Posterior cingulate gyrus (tissue), 11 donors: ENCODE data around the gene RIN3.

Source experiments
- DNase-seq, 10 donors: peaks; one replicate each; pipeline versions ENCODE4 v3.0.0 to v3.0.0-alpha.2; 2020 to 2021; ENCODE audit warnings: mixed read lengths in 3 of 10
- intact Hi-C: fragments of 100-400 bp; cut with DNase I; formaldehyde crosslinking; loops from one replicate; pipeline ENCODE4 v1.15.1; 2023

RIN3 gene, protein sequence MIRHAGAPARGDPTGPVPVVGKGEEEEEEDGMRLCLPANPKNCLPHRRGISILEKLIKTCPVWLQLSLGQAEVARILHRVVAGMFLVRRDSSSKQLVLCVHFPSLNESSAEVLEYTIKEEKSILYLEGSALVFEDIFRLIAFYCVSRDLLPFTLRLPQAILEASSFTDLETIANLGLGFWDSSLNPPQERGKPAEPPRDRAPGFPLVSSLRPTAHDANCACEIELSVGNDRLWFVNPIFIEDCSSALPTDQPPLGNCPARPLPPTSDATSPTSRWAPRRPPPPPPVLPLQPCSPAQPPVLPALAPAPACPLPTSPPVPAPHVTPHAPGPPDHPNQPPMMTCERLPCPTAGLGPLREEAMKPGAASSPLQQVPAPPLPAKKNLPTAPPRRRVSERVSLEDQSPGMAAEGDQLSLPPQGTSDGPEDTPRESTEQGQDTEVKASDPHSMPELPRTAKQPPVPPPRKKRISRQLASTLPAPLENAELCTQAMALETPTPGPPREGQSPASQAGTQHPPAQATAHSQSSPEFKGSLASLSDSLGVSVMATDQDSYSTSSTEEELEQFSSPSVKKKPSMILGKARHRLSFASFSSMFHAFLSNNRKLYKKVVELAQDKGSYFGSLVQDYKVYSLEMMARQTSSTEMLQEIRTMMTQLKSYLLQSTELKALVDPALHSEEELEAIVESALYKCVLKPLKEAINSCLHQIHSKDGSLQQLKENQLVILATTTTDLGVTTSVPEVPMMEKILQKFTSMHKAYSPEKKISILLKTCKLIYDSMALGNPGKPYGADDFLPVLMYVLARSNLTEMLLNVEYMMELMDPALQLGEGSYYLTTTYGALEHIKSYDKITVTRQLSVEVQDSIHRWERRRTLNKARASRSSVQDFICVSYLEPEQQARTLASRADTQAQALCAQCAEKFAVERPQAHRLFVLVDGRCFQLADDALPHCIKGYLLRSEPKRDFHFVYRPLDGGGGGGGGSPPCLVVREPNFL

DNA sequence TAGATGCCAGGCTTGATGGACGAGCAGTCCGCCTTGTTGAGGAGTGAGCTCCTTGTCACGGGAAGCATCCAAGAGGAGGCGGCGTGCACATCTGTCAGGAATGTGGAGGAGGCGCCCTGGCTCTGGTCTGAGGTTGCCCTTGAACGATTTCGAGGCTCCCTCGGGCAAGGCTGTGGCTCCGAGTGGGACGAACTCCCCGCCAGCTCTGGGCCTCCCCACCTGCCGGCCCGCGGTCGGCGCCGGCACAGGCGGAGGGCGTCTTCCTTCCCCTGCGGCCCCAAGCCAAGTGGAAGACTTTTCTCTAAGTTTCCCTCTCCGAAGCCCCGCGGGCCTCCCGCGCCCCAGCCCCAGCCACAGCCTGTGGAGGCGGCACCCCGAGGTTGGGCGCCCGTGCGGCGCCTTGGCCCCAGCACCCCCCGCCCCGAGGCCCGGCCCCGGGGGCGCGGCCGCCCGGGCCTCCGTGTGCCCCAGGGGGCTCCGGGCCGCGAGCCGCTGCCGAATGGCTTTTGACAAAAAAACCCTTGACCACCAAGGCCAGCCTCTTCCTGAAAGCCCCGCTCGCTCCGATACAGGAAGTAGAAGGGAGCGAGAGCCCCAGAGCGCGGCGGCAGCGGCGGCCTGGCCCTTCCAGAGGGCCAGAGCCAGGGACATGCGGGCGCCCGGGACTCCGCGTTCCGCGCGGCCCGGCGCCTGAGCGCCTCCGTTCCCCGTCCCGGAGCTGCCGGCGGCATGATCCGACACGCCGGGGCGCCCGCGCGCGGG, at the start of gene RIN3:
RIN3 (plus strand) TSS at position 578 of the 762 bp plus-strand sequence; CDS start at position 730, 152 bp downstream.
- intact Hi-C loops: no loop called here

DNA sequence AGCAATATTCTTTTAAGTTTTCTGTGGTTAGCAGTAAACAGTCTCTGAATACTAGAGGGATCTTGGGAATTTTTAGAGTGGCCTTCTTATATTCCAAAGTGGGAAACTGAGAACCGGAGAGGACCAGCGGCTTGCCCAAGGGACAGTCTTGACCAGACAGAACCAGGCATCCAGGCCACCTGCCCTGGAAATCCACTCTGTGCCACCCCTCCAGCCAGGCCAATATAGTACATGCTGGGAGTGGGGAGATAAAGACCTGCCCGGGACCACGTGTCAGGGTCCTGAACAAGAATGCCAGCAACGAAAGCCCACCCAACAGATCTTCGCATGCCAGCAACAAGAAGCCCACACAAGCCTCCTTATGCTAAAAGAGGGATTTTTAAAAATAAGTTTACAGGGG, 49.4 kb upstream of the RIN3 start:
- DNase-seq: peak in 1 of 10 donors; percentile 28
- intact Hi-C loops: no loop called here

More for the DNA sequence above, at the start of gene RIN3:
- DNase-seq: peak in 3 of 10 donors; percentile 73 to 82 (median 79)

DNA sequence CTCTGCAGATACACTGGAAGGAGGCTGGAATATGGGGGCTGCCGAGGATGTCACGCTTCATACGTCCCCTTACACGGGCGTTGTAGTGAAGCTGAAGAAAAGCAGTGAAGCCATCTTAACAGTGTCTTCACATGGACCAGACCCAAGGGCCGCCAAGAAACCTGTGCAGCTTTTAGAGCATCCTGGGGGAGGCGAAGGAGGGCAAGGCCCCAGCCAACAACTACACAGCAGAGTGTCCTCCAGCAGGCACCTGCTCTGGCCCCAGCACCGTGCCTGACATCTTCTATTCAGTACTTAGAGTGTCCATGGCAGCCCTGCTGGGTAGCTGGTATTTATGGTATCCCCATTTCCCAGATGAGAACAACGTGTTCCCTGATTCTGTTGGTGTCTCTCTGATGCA, 48.9 kb upstream of the RIN3 start:
- intact Hi-C loops: no loop called here
- peak in 1 of 10 donors; percentile 63 for DNase-seq

DNA sequence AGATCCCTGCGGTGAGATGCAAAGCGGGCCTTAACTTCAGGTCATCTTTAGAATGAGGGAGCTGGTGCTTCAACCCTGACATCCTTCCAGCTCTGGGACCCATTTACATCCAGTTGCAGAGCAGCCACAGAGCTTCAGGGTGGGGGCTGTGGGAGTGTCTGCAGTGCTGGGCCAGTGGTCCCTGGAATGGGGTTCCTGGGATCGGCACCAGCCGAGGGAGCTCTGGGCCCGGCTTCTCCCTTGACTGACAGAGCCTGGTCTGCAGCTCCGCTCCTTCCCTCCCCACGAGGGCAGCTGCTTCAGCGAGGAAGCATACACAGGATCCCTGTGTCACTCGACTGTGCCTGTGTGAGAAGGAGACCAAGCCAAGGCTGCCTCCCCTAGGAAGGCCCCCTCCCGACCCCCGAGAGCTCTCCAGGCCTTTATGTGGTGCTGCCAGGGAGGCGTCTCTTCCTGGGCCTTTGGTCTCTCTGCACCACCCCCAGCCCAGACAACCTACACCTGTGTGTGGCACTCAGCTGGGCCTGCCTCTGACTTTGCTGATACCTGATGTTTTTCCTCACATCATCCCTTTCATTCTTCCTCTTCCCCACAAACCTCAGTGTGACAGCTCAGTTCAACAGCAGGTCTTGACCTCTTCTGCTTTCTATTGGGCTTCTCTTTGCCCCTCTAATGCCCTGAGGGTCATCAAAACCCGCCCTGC, 48.1 kb upstream of the RIN3 start:
- intact Hi-C loops: no loop called here
- DNase-seq: peak in 1 of 10 donors; percentile 49

DNA sequence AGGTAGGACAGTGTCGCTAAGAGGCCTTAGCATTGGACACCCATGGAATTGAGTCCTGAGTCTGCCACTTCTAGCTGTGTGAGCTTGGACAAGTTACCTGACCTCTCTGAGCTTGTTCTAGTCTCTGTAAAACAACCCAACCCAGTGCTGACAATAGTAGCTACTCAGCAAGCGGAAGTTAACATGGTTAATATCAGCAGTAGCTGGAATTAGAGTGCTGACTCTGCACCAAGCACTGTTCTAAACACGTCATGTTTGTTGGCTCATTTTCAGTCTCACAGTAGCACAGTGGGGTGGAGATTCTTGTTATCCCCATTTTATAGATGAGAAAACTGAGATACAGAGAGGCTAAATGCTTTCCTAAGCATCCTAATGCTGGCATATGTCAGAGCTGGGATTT, 47.5 kb upstream of the RIN3 start:
- peak in 1 of 10 donors; percentile 27 for DNase-seq
- intact Hi-C loops: no loop called here

DNA sequence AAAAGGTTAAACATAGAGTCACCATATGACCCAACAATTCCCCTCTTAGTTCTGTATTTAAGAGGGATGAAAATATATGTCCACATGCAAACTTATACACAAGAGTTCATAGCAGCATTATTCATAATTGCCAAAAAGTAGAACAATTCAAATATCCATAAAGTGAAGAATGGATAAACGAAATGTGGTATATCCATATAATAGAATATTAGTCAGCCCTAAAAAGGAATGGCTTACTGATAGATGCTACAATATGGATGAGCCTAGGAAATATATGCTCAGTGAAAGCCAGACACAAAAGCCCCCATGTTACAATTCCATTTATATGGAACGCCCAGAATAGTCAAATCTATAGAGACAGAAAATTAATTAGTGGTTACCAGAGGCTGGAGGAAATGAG, 44.1 kb upstream of the RIN3 start:
- no peak for DNase-seq
- intact Hi-C loops: no loop called here

DNA sequence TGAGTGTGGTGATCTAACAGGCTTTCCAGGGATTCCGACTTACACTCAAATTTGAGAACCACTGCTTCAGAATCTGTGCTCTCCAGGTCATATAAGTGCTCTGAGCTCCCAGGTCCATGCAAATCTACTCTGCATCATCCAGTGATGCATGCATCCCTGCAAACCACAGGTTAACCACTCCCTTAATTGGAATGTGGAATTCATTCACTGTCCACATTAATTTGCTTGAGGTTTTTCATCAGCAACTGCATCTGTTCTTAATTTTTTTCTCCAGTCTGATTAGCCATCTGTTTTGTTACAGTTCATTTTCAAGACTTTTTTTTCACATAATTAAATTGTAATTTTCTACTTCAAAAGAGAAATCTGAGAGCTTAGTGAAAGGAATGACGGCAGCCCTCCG, 43.4 kb upstream of the RIN3 start:
- intact Hi-C loops: no loop called here
- DNase-seq: no peak

DNA sequence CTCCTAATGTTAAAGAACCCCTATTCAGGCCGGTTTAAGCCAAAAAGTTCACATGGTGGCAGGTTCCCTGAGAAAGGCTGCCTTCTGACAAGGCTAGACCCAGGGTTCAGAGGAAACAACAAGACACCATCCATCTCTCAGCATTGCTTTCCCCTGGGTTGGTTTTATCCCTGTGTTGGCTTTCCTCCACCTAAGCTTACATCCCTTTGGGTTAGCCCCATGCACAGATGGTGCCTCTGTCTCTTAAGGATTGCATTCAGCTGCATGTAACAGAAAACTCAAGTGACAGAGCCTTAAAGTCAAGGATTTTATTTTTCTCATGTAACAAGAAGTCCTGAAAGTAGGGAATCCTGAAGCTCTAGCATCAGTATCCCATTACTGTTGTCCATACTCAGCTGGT, 42.8 kb upstream of the RIN3 start:
- intact Hi-C loops: no loop called here
- no peak for DNase-seq

DNA sequence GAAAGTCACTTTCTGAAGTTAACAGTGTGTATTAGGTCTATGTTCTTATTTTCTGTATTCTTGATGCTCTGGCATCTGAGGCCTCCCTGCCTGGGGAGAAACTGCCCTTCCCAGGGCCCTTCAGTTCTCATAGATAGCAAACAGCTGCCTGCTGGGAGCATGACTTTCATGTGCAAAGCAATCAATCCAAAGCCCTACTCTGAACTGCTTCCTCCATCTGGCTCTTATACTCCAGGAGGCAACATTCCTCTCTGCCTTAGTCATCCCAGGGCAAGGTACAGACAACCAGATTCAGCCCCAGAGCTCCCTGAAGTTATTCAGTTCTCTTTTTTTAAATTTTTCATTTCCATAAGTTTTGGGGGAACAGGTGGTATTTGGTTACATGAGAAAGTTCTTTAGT, 41.7 kb upstream of the RIN3 start:
- intact Hi-C loops: no loop called here
- no peak for DNase-seq

DNA sequence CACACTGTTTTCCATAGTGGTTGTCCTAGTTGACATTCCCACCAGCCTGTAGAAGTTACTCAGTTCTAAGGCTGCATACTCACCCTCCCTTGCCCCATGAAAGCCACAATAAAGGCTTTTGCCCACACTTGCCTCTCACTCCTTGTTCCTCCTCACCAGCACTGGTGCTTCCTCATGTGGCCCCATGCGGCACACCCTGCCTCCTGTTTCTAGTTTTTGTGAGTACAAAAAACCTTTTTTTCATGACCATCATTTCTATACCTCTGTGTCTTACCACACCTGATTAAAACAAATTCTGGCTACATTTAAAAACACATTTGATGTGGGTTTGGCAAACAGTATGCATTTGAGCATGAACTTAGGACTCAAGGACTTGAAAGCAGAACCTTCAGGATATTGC, 40.7 kb upstream of the RIN3 start:
- DNase-seq: peak in 1 of 10 donors; percentile 66
- intact Hi-C loops: no loop called here

DNA sequence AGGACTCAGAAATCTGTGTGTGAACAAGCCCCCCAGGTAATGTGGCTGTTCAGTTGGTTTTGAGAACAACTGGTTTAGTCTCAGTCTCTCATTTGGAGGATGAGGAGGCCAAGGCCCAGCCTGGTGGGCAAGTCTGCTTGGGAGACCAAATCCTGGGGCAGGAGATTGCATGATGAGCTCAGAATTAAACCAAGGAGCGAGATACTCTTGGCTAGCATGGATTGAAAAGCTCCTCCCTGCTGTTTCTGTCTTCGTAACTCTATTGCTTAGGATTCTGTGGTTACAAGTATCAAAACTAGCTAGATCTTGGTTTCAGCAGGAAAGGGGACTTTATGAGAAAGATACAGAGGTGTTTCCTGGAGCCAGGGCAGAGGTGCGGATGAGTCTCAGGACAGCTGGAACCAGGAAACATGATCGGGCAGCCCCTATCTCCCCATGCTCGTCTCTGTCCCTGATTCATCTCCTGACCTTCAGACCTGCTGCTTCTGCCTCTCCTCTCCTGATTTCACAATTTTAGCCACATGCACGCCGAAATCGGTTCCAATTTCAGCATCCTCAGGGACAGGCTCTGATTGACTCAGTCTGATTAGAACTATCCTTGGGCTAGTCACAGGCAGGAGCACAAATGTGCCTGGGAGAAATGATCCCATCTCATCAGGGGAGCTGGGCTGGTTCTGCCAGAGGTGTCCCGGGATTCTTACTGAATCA, 40.2 kb upstream of the RIN3 start:
- intact Hi-C loops: no loop called here
- peak in 2 of 10 donors; percentile 30 to 48 for DNase-seq

DNA sequence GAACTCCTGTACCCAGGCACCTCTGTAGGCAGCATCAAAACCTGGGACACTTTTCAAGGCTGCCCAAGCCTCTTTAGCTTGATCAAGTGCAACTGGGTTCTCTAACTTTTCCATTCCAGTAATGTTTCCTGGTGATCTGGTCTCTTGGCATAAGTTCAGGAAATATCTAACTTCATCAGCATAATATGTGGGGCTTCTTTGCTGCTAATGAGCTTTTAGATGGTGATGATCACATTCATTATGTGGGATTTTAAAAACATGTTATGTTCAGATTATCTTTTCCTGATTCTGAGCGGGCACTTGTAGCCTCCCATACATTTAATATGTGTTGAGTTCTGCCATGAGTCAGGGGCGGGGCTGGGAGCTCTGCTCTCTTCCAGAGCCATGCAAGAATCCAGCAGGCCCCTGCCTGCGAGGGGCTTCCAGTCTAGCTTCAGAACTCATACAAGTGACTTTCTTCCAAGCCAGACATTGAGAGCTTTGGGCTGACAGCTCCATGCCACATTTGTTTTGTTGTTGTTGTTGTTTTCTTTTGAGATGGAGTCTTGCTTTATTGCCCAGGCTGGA, 39.5 kb upstream of the RIN3 start:
- DNase-seq: peak in 1 of 10 donors; percentile 53

DNA sequence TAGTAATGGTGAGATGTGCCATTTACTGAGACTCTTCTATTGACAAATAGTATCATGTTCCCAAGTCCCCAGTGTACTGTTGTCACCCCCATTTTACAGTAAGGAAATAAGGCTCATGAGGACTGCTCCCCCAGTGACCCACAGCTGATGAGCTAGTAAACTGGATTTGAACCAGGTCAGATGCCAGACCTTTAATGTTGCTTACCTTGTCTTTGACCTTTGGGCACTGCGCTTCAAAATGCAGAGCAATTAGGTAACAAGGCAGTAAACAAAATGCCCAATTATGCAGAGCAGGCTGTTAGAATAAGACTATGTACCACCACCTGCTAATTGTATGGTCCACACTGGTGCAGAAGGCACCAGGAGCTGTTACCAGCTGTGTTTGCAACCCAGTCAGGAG, 38.5 kb upstream of the RIN3 start:
- intact Hi-C loops: no loop called here
- no peak for DNase-seq

More for the DNA sequence above, 39.5 kb upstream of the RIN3 start:
- intact Hi-C loops: no loop called here

DNA sequence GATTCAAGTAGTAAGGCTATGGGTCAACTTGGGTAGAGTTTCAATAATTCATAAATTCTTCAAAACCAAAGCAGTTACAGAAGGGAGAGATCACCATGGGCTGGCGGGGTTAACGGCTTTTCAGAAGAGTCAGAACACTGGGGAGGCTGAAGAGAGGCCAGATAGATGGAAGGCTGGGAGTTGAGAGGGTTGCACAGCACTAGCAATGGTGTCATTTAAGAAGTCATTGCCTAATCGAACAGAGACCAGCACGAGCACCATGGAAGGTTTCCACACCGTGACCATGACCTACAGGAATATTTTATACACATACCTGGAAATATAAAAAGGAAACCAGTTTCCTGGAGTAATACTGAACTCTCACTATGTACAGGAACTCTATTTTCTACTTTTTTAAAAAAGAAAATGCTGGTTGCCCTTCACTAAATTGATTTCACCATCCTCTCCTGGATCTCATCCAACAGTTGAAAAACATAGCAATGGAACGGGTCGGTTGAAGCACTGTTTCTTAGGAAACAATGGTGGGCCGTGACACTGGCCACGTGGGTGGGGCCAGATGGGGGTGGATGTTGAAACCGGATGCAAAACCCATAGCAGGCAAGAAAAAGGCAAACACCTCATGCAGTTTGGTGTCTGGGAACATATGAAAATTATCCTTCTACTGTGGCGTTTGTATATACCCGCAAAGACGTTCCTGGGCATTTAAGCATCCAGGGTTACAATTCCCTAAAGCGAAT, 38.0 kb upstream of the RIN3 start:
- intact Hi-C loops: no loop called here
- DNase-seq: peak in 1 of 10 donors; percentile 70

DNA sequence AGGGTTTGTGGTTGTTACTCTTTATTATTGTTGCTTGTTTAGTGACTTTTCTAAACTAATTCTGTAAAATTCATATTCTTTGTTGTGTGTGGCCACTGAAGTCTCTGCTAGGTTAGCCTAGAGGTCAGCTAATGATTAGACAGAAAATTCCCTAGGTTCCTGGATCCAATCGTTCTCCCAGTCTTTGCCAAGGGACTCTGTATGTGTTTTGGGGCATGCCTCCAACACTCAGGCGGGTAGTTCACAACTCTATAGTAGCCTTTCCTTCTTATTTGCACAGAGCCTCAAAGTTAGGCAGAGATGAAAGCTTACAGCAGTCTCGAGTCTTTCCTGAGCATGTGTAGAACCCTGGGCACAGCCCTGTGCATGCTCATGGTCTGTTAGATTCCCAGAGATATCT, 32.7 kb upstream of the RIN3 start:
- intact Hi-C loops: no loop called here
- peak in 1 of 10 donors; percentile 20 for DNase-seq

DNA sequence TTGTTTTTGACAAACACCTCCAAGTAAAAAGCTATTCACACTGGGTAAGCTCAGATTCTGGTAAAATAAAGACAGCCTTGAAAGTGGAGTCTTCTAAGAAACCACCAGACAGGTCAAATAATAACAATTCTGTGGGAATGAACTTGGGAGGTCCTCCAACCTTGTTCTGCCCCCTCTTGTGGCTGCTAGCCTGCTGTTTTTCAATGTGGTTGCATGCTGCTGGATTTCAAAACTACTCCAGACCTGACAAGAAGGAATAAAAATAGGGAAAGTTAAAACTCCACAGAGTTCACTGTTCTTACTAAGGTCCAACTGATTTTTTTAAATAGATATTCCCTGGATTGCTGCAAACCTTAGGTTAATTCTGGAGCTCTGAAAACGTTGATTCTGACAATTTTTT, 32.2 kb upstream of the RIN3 start:
- intact Hi-C loops: no loop called here
- peak in 1 of 10 donors; percentile 20 for DNase-seq

DNA sequence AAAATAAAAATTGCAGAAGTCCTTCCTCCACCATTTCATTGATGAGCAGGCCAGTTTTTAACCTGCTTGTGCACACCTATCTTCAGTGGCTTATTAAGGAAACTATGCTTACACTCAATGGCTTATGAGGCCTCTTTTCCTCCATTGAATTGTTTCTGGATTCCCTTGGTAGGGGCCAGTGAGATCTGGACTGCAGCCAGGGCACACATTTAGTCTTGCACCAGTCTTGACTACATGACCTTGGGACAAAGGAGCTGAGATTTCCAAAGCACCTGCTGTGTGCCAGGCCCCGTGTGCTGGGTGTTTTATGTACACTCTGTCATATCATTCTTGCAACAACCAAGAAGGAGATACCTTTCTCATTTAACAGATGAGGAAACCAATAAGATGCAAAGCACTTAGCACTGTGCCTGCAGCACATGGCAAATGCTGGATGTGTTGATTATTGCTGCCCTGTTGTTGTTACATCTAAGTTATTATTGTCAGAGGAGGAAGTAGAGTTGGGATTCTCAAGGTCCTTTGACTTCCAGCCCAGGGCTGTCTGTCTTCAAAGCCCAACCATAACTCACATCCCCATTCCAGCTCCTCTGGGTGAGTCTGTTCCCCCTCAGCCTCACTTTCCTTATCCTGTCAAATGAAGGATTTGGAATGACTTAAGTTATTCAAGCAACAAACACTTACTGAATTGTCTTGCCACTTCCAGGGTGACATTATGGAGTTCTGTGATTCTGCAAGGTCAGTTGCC, 31.6 kb upstream of the RIN3 start:
- intact Hi-C loops: no loop called here
- DNase-seq: peak in 1 of 10 donors; percentile 24
